IMR-90 (cell line): ENCODE data around the gene MYOC.

Source experiments
- POLR2A ChIP-seq: IDR thresholded peaks from 2 replicates; pipeline ENCODE4 v1.6.1; 2012; ENCODE audit warnings: mild to moderate bottlenecking, low read depth, low read length
- TF ChIP-seq, protein P1 (sequence below): conservative IDR thresholded peaks from 2 replicates; pipeline ENCODE4 v1.5.1; 2012; ENCODE audit warnings: mild to moderate bottlenecking, low read depth, low read length, improper control_type of control experiment

DNA sequence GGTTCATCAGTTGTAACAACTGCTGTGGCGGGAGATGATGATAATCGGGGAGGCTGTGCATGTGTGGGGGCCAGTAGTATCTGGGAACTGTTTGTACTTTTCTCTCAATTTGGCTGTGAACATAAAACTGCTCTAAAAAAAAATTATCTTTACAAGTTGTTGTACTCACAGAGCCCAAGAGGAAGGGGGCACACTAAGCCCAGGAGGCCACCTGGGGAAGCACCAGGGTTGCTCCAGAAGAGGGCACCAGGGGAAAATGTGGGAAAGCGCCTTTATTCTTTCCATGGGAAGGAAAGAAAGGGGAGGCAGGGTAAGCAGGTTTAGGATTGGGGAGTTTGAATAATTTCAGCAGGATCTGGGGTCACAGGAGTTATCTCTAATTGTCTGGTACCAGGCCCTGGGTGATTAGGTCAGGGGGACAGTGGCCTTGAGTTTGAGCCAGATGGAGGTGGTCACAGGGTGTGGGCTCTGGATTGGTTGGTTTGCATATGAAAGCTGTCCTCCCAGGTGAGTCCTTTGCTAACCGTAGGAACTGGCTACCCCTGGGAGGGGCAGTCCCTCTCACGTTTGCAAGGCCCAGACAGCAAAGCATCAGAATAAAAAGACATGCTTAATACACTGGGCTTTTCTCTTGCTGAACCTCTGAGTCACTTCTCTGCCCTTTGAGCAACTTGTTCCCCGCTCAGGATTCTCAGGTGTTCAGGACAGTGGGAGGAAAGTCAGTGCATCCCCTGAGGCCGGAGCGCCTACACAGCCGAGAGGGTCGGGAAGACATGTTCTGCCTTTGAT lies 11.2 kb downstream of the MYOC start:
- TF ChIP-seq, protein P1, sequence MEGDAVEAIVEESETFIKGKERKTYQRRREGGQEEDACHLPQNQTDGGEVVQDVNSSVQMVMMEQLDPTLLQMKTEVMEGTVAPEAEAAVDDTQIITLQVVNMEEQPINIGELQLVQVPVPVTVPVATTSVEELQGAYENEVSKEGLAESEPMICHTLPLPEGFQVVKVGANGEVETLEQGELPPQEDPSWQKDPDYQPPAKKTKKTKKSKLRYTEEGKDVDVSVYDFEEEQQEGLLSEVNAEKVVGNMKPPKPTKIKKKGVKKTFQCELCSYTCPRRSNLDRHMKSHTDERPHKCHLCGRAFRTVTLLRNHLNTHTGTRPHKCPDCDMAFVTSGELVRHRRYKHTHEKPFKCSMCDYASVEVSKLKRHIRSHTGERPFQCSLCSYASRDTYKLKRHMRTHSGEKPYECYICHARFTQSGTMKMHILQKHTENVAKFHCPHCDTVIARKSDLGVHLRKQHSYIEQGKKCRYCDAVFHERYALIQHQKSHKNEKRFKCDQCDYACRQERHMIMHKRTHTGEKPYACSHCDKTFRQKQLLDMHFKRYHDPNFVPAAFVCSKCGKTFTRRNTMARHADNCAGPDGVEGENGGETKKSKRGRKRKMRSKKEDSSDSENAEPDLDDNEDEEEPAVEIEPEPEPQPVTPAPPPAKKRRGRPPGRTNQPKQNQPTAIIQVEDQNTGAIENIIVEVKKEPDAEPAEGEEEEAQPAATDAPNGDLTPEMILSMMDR = no peak
- no peak for TF ChIP-seq POLR2A
